H9 (cell line): Measurements from ENCODE around the gene SGO2. TPM values are rescaled to one million over a fixed set of nuclear protein-coding genes. Genes with fewer than 3 reads are reported as not detected.

Experiments
- DNase-seq: peaks from one replicate; pipeline ENCODE4 v3.0.0-alpha.2; 2017
- H2AFZ ChIP-seq: one replicate; pipeline ENCODE4 v1.6.1; 2013; ENCODE audit warnings: mild to moderate bottlenecking, low read length, control low read depth, moderate library complexity
- H2AK5ac ChIP-seq: 2 replicates; pipeline ENCODE4 v1.6.1; 2013; ENCODE audit warnings: low read length, control low read depth, mixed read lengths; ENCODE audit not compliant: insufficient read length
- H2BK120ac ChIP-seq: one replicate; pipeline ENCODE4 v1.6.1; 2013; ENCODE audit warnings: low read depth, mild to moderate bottlenecking, low read length, control low read depth, inconsistent platforms; ENCODE audit not compliant: poor library complexity, severe bottlenecking
- H2BK12ac ChIP-seq: 2 replicates; pipeline ENCODE4 v1.6.1; 2013; ENCODE audit warnings: low read length, control low read depth, mixed read lengths, low read depth; ENCODE audit not compliant: insufficient read length
- H2BK15ac ChIP-seq: 2 replicates; pipeline ENCODE4 v1.6.1; 2013; ENCODE audit warnings: low read depth, low read length, control low read depth
- H2BK20ac ChIP-seq: one replicate; pipeline ENCODE4 v1.6.1; 2013; ENCODE audit warnings: low read depth, mild to moderate bottlenecking, low read length, control low read depth, inconsistent platforms; ENCODE audit not compliant: poor library complexity, severe bottlenecking
- H2BK5ac ChIP-seq: 2 replicates; pipeline ENCODE4 v1.6.1; 2013; ENCODE audit warnings: low read length, control low read depth, mixed read lengths; ENCODE audit not compliant: insufficient read length
- H3K14ac ChIP-seq: 2 replicates; pipeline ENCODE4 v1.6.1; 2013; ENCODE audit warnings: low read length, control low read depth; ENCODE audit not compliant: insufficient read depth
- H3K18ac ChIP-seq: 2 replicates; pipeline ENCODE4 v1.6.1; 2013; ENCODE audit warnings: low read depth, mild to moderate bottlenecking, mixed read lengths, low read length, control low read depth; ENCODE audit not compliant: insufficient read length
- H3K23ac ChIP-seq: 2 replicates; pipeline ENCODE4 v1.6.1; 2013; ENCODE audit warnings: low read length, control low read depth, mixed read lengths, low read depth; ENCODE audit not compliant: insufficient read length
- H3K23me2 ChIP-seq: 2 replicates; pipeline ENCODE4 v1.6.1; 2013; ENCODE audit warnings: low read depth, mild to moderate bottlenecking, mixed read lengths, low read length, control low read depth; ENCODE audit not compliant: insufficient read length, poor library complexity, severe bottlenecking
- H3K27ac ChIP-seq: 2 replicates; pipeline ENCODE4 v1.5.1; 2013; ENCODE audit warnings: low read length, control low read depth, mixed read lengths, low read depth; ENCODE audit not compliant: insufficient read length
- H3K27me3 ChIP-seq: 2 replicates; pipeline ENCODE4 v1.6.1; 2013; ENCODE audit warnings: low read length, control low read depth, inconsistent platforms; ENCODE audit not compliant: insufficient read depth
- H3K4ac ChIP-seq: 2 replicates; pipeline ENCODE4 v1.6.1; 2013; ENCODE audit warnings: low read depth, mild to moderate bottlenecking, control low read depth, inconsistent platforms, low read length, moderate library complexity
- H3K4me1 ChIP-seq: 2 replicates; pipeline ENCODE4 v1.6.1; 2013; ENCODE audit warnings: low read length, control low read depth, inconsistent platforms; ENCODE audit not compliant: insufficient read depth
- H3K4me2 ChIP-seq: 2 replicates; pipeline ENCODE4 v1.6.1; 2013; ENCODE audit warnings: low read length, control low read depth, mixed read lengths; ENCODE audit not compliant: insufficient read length, insufficient read depth
- H3K56ac ChIP-seq: 2 replicates; pipeline ENCODE4 v1.6.1; 2013; ENCODE audit warnings: low read depth, mild to moderate bottlenecking, mixed read lengths, low read length, control low read depth; ENCODE audit not compliant: insufficient read length
- H3K79me1 ChIP-seq: 2 replicates; pipeline ENCODE4 v1.6.1; 2013; ENCODE audit warnings: low read depth, mild to moderate bottlenecking, moderate library complexity, low read length, control low read depth, inconsistent platforms; ENCODE audit not compliant: insufficient read depth, poor library complexity, severe bottlenecking
- H3K79me2 ChIP-seq: 2 replicates; pipeline ENCODE4 v1.6.1; 2013; ENCODE audit warnings: low read length, control low read depth, inconsistent platforms; ENCODE audit not compliant: insufficient read depth
- H3K9ac ChIP-seq: 2 replicates; pipeline ENCODE4 v1.6.1; 2013; ENCODE audit warnings: low read length, control low read depth, mixed read lengths; ENCODE audit not compliant: insufficient read length; ENCODE audit errors: extremely low read depth
- H3K9me3 ChIP-seq: one replicate; pipeline ENCODE4 v1.6.1; 2013; ENCODE audit warnings: low read depth, low read length, inconsistent platforms; ENCODE audit not compliant: control insufficient read depth
- H3T11ph ChIP-seq: one replicate; pipeline ENCODE4 v1.6.1; 2013; ENCODE audit warnings: mild to moderate bottlenecking, low read length, control low read depth, inconsistent platforms
- H4K20me1 ChIP-seq: one replicate; pipeline ENCODE4 v1.6.1; 2013; ENCODE audit not compliant: control insufficient read depth, insufficient read length, insufficient read depth
- H4K5ac ChIP-seq: 2 replicates; pipeline ENCODE4 v1.6.1; 2013; ENCODE audit warnings: low read depth, mild to moderate bottlenecking, mixed read lengths, low read length, control low read depth; ENCODE audit not compliant: insufficient read length
- H4K8ac ChIP-seq: replicated peaks from 2 replicates; pipeline ENCODE4 v1.6.1; 2013; ENCODE audit warnings: low read length, control low read depth, mixed read lengths, low read depth; ENCODE audit not compliant: insufficient read length
- H4K91ac ChIP-seq: 2 replicates; pipeline ENCODE4 v1.6.1; 2013; ENCODE audit warnings: low read depth, mild to moderate bottlenecking, moderate library complexity, mixed read lengths, low read length, control low read depth; ENCODE audit not compliant: insufficient read length
- H3K27ac Mint-ChIP-seq, 3 experiments: 2 replicates in 2 of 3; 3 replicates in 1 of 3; pipeline ENCODE4 v1.8.0; 2020 to 2021; ENCODE audit warnings: mixed read lengths in 3 of 3, mild to moderate bottlenecking in 1 of 3, moderate library complexity in 1 of 3
- H3K27me3 Mint-ChIP-seq: 2 replicates; pipeline ENCODE4 v1.8.0; 2021; ENCODE audit warnings: low read depth, mild to moderate bottlenecking, moderate library complexity, mixed read lengths
- H3K36me3 Mint-ChIP-seq, 3 experiments: 2 replicates in 2 of 3; 3 replicates in 1 of 3; pipeline ENCODE4 v1.8.0; 2020 to 2021; ENCODE audit warnings: low read depth in 3 of 3, mixed read lengths in 3 of 3; ENCODE audit not compliant: insufficient read depth in 1 of 3
- H3K4me1 Mint-ChIP-seq, 2 experiments: 2 replicates each; pipeline ENCODE4 v1.8.0; 2020; ENCODE audit warnings: mixed read lengths in 2 of 2
- H3K4me3 Mint-ChIP-seq, 2 experiments: 2 replicates in 1 of 2; 3 replicates in 1 of 2; pipeline ENCODE4 v1.8.0; 2020 to 2021; ENCODE audit warnings: mild to moderate bottlenecking in 2 of 2, mixed read lengths in 2 of 2, moderate library complexity in 1 of 2
- H3K9me3 Mint-ChIP-seq, 2 experiments: 2 replicates in 1 of 2; 3 replicates in 1 of 2; pipeline ENCODE4 v1.8.0; 2020; ENCODE audit warnings: mild to moderate bottlenecking in 2 of 2, mixed read lengths in 2 of 2, moderate library complexity in 1 of 2
- CTCF ChIP-seq: fragments of 200-600 bp; sonication (generic); conservative IDR thresholded peaks from 3 replicates; pipeline ENCODE4 v1.8.0; 2021; ENCODE audit warnings: antibody characterized with exemption, mild to moderate bottlenecking
- WGBS: extraction: QIAGEN DNeasy Blood & Tissue Kit; methylation state at CpG from one replicate; pipeline ENCODE4 v1.1.7; 2013; ENCODE audit warnings: missing lambda C conversion rate, low lambda C conversion rate, mixed read lengths; ENCODE audit not compliant: insufficient read length; ENCODE audit errors: extremely low coverage; 5-methylcytosine and 5-hydroxymethylcytosine counted together
- total RNA-seq: library from RNA; stranded (reverse); gene quantifications from 2 replicates; pipeline ENCODE4 v1.2.1, GENCODE V29; 2021

SGO2 gene
- total RNA-seq, 1 experiment from 2014 or later, result 25.6 TPM

- H3K27me3 Mint-ChIP-seq, result no peaks in the 10 kb centered on the region
- H3T11ph ChIP-seq, result no peak overlapping the region
These were observed 7.7 kb downstream of the SGO2 start for GRCh38 chr2:200533754-200534153.

More at GRCh38 chr2:200533754-200534153, 7.7 kb downstream of the SGO2 start:
- Mint-ChIP-seq H3K4me1 (0 out of 4 replicates have a peak, but pooled peaks cover 0 to 2% of the 10 kb centered on the region in 2 experiments), H3K27ac (no peak overlapping the region), H3K9me3 (no peaks in the 10 kb centered on the region), H3K4me3 (no peak overlapping the region), H3K36me3 (peaks cover 0 to 7% (median 5%) of the 10 kb centered on the region in 3 experiments; a peak in 4 of 7 replicates)
- Histone ChIP-seq H2AK5ac (no peak overlapping the region), H3K27ac (no peak overlapping the region), H2BK120ac (no peak overlapping the region), H3K4me2 (no peak overlapping the region), H2AFZ (no peak overlapping the region), H3K23me2 (no peaks in the 10 kb centered on the region), H2BK5ac (no peak overlapping the region), H4K5ac (no peak overlapping the region), H2BK20ac (no peak overlapping the region), H3K14ac (no peak overlapping the region), H3K4ac (no peak overlapping the region), H4K91ac (no peak overlapping the region), H2BK15ac (no peak overlapping the region), H3K79me2 (peaks cover 7% of the 10 kb centered on the region; the same call in 1 of the 2 replicates), H3K23ac (no peak overlapping the region), H3K9ac (no peak overlapping the region), H4K8ac (no peak overlapping the region), H3K56ac (no peak overlapping the region), H3K4me1 (no peaks in the 10 kb centered on the region), H2BK12ac (no peak overlapping the region), H3K27me3 (no peaks in the 10 kb centered on the region), H3K79me1 (peaks cover 2% of the 10 kb centered on the region), H4K20me1 (no peaks in the 10 kb centered on the region), H3K9me3 (no peaks in the 10 kb centered on the region), H3K18ac (no peak overlapping the region)
- WGBS, result no CpG with 5 or more reads among the region's 2 CpGs
- no peak for DNase-seq
- TF ChIP-seq CTCF, result no peak
